HG02798 (cell line): Measurements from ENCODE around the gene GPR35.

ENCODE experiments used
- ATAC-seq: cut with Tn5 transposase; IDR thresholded peaks from one replicate; pipeline ENCODE4 v1.9.1; 2021; ENCODE audit warnings: mild to moderate bottlenecking; ENCODE audit not compliant: unreplicated experiment, poor library complexity

Gene GPR35

DNA sequence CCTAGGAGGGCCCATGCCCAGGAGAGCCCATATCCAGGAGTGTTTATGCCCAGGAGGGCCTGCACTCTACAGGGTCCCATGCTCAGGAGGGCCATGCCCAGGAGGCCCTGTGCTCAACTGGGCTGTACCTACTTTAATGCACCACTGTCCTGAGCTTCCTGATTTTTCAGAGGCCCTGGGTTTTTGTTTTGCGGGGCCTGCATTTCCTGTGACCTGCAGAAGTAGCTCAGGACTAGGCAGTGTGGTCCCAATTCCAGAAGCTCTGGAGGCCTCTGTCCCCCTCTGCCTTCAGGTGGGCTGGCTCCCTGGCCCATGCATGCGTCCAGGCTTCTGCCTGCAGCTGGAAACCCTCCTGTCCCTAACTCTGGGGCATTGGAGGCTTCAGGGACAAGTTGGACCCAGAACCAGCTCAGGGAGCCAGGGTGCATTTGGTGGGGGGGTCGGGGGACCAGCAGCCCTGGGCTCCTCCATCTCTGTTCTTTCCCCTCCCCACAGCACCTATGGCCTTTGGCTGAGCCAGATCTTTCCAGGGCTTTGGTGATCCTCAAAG is 10.8 kb downstream of the GPR35 start:
- no peak for ATAC-seq

DNA sequence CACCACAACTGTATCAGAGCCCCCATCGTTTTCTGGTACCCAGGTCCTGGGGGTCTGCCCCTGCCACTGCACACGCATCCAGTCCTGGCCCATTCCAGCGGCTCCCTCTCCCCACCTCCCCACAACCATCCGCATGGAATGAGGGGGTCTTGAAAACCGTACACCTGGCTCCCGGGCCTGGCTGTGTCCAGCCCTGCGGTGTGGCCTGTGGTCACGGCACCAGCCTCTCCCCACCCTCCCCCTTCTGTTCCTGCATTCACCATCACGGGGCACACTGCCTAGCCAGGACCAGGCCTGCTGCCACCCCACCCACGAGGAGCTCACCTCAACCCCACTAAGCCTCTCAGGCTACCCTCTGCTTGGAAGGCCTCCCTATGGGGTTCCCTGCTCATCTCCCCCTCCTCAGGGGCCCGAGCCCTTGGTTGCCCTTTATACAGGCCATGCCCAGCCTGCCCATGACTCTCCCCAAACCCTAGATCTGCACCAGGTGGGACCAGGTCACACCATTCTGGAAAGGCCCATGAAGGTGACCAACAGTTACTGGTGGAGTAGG is 11.4 kb downstream of the GPR35 start:
- ATAC-seq: no peak

- ATAC-seq: no peak
Measured at GRCh38 chr2:240637116-240637900, 12.0 kb downstream of the GPR35 start.

DNA sequence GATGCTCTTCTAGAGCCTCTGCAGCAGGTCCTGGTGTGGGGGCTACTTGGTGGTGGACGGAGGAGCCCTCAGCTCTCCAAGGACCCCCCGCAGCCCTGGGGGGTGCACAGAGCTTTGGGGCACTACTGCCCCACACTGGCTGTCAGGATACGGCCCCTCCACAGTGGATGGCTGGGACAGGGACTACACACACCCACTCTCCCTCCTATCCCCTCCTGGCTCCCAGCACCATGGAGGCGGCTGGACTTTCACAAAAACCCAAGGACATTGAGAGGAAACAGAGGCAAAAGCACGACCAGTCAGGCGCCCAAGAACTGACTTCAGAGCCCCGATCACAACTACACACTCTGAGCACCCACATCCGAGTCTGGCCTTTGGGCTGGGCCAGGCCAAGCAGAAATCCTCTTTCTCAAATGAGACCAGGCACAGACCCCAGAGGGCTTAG is 12.6 kb downstream of the GPR35 start:
- ATAC-seq: no peak

DNA sequence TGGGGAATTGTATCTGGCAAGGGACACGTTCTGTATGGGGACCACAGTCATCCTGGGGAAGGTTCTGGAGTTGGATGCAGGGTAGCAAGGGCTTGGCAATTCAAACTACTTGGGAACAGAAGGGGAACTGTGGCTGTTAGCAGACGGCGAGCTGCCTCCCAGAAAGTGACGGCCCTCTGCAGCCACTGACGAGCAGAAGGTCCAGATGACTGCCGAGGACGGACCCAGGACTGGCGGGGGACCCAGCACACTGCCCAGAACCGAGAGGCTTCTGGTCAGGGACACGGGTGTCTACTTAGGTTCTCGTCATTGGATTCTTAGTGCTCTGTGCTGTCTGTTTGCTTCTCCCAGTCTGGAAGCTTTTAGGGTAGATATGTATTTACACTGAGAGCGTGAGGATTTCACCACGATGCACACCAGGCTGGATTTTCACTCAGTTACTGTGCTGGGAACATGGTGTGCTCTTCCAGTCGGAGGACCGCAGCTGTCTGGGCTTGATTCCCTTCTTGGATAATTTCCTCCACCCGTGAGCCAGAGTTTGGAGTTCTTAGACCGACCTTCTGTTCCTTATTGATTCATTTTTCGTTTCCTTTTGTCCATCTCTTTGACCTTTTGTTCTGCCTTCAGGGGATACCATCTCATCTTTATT is 13.4 kb downstream of the GPR35 start:
- ATAC-seq: no peak

DNA sequence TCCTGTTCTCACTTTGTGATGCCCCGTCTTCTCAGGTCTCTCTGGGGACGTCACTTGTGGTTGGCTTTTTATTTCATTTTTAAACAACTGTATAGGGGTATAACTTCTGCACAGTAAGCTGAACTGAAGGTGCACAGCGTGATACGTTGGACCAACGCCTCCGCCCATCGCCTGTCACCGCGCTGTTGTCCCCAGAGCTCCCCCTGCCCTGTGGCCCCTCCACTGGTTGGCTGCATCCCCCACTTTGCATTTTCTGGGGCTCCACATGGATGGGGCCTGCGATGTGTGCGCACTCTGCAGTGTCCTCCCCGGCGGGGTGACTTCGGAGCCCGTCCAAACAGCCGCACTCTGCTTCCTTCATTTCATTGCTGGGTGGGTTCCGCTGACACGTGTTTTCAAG is 14.3 kb downstream of the GPR35 start:
- no peak for ATAC-seq

DNA sequence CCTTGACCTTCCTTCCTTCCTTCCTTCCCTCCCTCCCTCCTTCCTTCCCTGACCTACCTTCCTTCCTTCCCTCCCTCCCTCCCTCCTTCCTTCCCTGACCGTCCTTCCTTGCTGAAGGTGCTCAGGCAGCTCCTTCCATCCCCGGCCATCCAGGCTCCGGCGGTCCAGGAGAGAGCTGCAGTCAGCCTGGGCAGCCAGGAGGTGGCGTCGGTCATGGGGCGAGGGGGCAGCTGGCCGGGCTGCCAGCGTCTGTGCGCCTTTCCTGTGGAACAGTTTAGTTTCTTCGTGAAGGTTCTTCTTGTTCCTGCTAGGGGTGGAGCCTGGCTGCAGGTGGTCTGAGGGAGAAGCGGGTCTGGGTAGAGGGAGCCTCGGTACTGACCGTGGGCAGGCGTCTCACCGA is 15.7 kb downstream of the GPR35 start:
- no peak for ATAC-seq

DNA sequence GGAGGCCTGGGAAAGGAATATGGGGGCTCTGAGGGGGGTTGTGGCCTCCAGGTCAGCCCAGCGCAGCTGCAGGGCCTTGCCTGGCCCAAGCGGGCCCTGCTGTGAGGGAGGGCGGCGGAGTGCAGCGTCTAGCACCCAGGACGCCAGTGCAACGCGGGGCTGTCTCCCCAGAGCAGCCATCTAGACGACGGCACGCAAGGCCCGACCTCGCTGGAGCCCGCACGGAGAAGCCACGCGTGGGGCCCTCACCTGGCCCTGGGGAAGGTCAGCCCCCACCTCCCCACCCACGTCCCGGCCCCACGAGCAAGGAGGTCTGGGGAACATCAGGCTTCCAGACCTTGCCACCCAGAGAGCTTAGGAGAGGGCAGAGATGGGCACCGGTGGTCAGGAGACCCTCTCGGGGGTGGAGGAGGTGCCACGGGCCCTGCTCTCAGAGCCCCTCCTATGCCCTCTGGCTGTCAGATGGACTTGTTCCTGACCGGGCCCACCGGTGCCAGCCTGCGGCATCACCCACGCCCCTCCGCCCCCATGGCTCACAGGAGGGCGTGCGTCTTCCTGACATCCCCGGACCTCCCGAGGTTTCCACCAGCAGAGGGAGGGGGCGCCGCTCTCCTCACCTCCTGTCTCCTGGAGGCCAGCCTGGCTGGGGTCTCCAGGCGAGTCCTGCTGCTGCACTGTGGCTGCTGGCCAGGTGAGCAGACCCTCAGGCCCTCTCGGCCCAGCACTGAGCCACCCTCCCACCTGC is 17.0 kb downstream of the GPR35 start:
- no peak for ATAC-seq

DNA sequence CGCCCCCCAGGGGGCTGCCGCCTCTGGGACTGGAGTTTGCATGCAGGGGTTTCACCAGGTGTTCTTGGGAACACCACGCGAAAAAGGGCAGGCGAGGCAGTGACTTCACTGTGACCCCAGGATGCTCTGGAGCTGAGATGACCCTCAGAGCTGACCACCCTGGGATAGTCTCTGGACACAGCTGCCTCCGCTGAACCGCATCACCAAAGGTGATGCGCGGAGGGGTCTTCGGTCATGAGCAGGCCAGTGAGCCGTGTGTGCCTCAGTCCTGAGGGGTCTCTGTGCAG is 17.5 kb downstream of the GPR35 start:
- no peak for ATAC-seq

DNA sequence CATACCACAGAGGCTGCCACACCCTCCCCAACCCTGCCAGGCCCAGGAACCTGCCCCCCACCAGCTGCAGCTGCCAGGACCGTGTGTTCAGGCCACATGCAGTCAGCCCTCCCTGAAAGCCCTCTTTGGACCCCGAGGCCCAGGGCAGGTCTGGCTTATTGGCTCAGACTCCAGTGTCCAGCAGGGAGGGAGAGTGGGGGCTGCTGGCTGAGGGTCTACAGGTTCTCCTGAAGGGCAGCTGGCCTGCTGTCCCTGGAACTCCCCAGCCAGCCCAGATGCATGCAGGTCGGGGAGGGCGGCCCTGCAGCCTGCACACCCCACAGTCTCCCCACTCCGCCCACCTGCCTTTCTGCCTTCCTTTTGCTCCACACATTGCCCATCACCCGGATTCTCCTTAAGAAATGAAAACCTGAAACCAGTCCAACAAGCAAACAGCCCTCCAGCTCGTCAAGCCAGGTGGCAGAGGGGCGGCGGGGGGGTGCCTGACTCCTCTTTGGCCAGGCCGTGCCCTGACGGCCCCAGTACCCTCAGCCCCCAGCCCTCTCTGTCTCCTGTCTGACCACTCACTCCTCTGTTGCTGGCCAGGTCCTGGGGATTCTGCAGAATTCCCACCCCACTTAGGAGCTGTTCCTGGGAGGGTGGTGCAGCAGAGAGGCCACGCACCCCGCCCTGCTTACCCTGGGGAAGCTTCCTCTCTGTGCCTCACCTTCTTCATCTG is 18.0 kb downstream of the GPR35 start:
- no peak for ATAC-seq

DNA sequence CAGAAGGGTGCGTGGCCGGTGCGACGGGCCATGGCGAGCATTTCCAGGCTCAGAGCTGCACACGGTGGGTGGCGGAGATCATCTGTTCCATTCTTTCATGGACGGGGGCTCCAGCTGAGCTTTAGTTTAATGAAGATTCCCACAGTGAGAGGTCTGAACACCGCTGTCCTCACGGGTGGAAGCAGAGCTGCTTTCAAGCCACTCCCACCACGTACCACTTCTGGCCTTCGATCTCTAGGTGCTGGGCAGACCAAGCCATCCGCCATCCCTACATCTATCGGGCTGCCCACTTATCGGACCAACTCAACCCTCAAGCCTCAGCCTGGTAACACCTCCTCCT is 18.5 kb downstream of the GPR35 start:
- ATAC-seq: no peak

GRCh38 chr2:240644171-240644651 is 18.9 kb downstream of the GPR35 start:
- no peak for ATAC-seq

GRCh38 chr2:240644859-240645301 is 19.6 kb downstream of the GPR35 start:
- no peak for ATAC-seq

GRCh38 chr2:240645346-240645745 is 20.1 kb downstream of the GPR35 start:
- no peak for ATAC-seq

DNA sequence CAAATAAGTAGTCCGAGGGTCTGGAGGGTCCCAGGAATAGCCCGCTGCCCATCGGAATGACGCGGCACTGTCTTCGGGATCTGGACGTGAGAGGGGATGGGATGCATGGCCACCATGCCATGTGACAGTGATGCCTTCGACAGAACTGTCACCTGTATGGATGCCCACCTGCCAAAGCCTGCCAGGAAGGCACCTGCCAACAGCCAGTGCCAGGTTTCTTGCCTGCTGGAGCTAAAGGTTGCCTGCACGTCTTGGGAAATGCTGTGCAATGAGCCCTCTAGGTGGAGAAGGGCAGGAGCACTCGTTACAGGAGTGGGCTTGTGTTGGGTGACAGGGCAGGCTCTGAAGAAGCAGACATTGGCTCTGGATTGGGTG is 20.5 kb downstream of the GPR35 start:
- ATAC-seq: no peak

- no peak for ATAC-seq
Measured at GRCh38 chr2:240646176-240646899, 21.1 kb downstream of the GPR35 start.

GRCh38 chr2:240646900-240647502 is 21.7 kb downstream of the GPR35 start:
- no peak for ATAC-seq

GRCh38 chr2:240647503-240648154 is 22.3 kb downstream of the GPR35 start:
- ATAC-seq: no peak
